Bronchial epithelial cell (primary cell): ENCODE results near the gene HFM1. TPM values are rescaled to one million over a fixed set of nuclear protein-coding genes. Genes with fewer than 3 reads are reported as not detected.

Experiments used
- DNase-seq: peaks from one replicate; pipeline ENCODE4 v3.0.0-alpha.2; 2010; ENCODE audit warnings: low read depth
- FAIRE-seq: peaks from 2 replicates; lab custom pipeline; 2011; peaks lifted over from hg19 to GRCh38; lab: Jason Lieb, UNC
- H3K27me3 ChIP-seq: 2 replicates; pipeline ENCODE4 v1.5.1; 2011; ENCODE audit warnings: low read length; ENCODE audit not compliant: control insufficient read depth, insufficient read depth
- H3K36me3 ChIP-seq: 2 replicates; pipeline ENCODE4 v1.5.1; 2011; ENCODE audit warnings: low read length; ENCODE audit not compliant: control insufficient read depth, insufficient read depth
- H3K4me3 ChIP-seq: 2 replicates; pipeline ENCODE4 v1.5.1; 2011; ENCODE audit warnings: mild to moderate bottlenecking, low read depth, low read length, control low read depth
- CTCF ChIP-seq: IDR thresholded peaks from 2 replicates; pipeline ENCODE4 v1.5.1; 2011; ENCODE audit warnings: mild to moderate bottlenecking, moderate library complexity, low read length, control low read depth, inconsistent platforms; ENCODE audit not compliant: insufficient read depth, severe bottlenecking
- total RNA-seq: library from RNA; depleted of rRNA; stranded (reverse); fragments of >200 nt; gene quantifications from 2 replicates; pipeline ENCODE4 v1.2.1, GENCODE V29; 2014

The HFM1 gene
- total RNA-seq, 1 donor from 2014 or later = not detected

GRCh38 chr1:91221017-91221416 is 183.6 kb downstream of the HFM1 start:
- TF ChIP-seq CTCF = no peak
- no peak for FAIRE-seq
- no peak overlapping the region for H3K4me3 ChIP-seq
- no peaks in the 10 kb centered on the region for H3K36me3 ChIP-seq
- H3K27me3 ChIP-seq = no peaks in the 10 kb centered on the region
- no peak for DNase-seq

- TF ChIP-seq CTCF = no peak
- no peak for DNase-seq
- FAIRE-seq = no peak
These were observed 186.7 kb downstream of the HFM1 start for GRCh38 chr1:91217911-91218310.

More at GRCh38 chr1:91217911-91218310, 186.7 kb downstream of the HFM1 start:
- Histone ChIP-seq H3K4me3 (no peak overlapping the region), H3K27me3 (no peaks in the 10 kb centered on the region), H3K36me3 (no peaks in the 10 kb centered on the region)

Other genes starting within 250 kb of the HFM1 start
- gene CDC7, start 96.0 kb upstream of the HFM1 start, total RNA-seq = 0.64 and 2.1 TPM in 2 replicates